NCI-H2196 treated with DMSO at 0.1 percent for 48 hours (cell line): Measurements from ENCODE around the gene LYZL6.

Source experiments
- DNase-seq: peaks from one replicate; lab custom pipeline; 2025; ENCODE audit not compliant: unreplicated experiment; lab: John Stamatoyannopoulos, UW

LYZL6 gene, protein sequence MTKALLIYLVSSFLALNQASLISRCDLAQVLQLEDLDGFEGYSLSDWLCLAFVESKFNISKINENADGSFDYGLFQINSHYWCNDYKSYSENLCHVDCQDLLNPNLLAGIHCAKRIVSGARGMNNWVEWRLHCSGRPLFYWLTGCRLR

DNA sequence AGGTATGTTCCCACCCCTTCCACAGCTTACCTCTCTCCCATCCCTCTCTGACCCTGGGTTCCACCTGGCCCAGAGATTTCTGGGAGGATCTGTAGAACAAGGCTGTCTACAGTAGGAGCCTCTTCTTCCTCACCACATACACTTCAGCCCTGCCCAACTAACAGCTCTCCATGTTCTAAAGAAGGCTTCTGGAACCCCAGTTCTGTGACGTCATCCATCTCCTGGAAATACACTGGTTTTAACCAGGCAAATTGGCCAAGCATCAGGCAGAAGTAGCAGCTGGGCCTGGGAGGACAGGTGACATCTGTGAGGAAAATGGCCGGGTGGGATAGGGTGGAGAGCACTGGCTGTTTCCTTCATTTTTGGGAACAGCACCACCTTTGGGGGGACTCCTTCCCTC, at the start of gene LYZL6:
Gene LYZL6 (minus strand): TSS at position 177 of the 400 bp plus-strand sequence. CDS start 4,357 bp downstream, outside the sequence.
- no peak for DNase-seq

DNA sequence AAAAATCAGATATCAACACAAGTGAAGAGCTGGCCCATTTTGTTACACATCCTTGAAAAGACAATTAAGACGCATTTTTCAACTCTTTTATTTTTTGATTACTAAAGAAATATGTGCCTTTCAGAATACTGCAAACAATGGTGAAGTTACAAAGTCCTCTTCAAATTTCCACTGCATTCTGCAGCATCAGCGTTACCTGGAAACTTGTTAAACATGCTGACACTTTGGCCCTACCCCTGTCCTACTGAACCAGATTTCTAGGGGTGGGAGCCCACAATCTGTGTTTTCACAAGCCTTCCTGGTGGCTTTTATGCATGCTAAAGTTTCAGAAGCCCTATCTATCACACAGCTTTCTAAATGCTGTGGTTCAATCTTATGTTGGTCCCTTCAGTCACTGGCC, 47.6 kb upstream of the LYZL6 start:
- DNase-seq, result no peak

DNA sequence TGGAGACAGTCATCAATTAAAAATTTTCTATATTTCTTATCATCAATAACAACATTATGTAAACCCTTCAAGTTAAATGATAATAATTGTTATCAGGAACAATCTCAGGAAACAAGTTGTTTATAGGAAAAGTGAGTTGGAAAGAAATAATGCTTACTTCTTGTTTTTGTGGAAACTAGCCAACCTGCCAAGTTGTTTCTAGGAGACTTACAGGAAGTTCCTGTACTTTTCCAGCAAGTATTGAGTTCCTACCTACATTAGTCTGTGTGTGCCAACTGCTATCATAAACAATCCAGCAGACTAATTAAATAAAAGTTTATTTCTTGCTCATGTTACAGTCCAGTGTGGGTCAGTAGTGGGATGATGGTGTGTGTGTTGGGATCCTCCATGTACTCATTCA, 44.7 kb upstream of the LYZL6 start:
- DNase-seq, result no peak

DNA sequence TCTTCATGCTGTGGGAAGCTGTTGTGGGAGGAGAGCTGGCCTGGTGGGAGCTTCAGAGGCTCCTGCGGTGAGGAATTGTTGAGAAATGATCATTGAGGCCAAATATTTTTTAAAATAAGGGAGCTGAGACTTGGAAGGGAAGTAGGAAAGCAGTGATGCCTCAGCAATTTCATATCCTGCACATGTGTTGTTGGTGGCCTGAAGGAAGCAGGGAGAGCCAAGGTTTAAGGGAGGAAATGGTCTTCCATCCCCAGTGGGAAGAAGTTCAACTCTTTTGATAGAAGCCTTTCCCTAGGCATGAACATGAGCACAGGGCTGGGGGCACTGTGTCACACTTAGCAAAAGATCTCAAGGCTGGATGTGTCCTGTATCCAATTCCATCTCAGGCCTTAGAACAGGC, 43.1 kb upstream of the LYZL6 start, which contains the start of gene CCL14:
Gene CCL14 (minus strand): TSS at position 87 of the 400 bp plus-strand sequence. CDS start 80 bp downstream, at position 7.
- DNase-seq, result no peak

DNA sequence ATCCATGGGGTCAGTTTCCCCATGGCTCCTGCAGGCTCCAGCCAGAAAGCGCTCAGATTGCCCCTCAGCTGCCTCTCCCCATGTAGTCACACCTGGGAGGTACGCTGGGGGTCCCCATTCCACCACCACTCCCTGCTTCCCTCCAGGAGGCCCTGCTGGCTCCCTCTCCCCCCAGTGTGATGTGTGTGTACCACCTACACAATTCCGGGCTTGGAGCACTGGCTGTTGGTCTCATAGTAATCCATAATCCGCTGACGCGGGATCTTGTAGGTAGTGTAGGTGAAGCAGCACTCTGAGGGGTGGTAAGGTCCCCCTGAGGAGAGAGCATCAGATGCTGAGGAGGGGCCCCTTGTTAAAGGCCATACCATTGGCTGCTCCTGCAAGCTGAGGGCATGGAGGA, 40.6 kb upstream of the LYZL6 start:
- no peak for DNase-seq

DNA sequence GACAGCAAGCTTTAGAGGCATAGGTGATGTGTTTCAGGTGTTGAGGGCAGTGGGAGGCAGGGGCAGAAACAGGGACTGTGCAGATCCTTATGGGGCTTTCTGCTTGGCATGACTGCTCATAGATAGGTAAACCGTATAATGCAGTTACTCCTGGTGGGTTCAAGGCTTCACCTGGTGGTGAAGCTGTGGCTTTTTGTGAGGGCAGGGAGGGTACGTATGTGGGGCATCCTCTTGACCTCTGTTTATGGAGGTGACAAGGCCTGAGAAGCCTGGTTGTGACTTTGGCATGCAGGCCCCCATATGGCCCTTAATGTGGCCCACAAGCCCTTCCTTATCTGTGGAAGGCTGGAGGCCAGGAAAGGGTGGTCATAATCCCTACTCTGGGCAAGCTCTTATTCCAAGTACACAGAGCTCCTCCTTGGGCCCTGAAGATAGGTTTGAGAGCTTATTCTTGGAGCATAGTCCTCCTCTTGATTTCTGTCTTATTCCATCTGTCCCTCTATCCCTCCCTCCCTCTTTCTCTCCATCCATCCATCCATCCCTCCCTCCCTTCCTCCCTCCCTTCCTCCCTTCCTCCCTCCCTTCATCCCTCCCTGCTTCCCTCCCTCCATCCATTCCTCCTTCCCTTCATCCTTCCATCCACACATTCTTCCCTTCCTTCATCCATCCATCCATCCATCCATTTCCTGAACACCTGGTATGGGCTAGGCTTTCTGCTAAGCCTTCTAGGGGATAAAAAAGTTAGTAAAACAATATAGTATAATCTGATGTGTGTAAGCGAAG, 39.1 kb upstream of the LYZL6 start:
- no peak for DNase-seq

DNA sequence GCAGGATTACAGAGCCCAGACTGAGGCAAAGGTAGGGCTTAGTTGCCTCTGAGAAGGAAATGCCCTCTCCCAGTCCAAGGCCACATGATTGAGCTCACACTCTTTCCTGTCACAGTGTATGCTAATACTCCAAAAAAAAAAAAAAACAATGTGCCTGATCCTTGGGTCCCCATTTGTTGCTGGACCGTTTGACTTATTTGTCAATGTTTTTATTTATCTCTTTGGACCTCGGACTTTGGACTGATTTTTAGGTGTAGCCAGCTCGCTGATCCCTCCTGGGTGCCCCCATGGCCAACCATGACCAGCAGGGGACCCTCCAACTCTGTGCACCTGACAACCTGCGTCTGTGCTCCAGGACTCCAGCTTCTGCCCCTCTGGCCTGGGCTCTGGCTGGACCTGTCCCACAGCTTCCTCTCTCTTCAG, 38.4 kb upstream of the LYZL6 start:
- no peak for DNase-seq

DNA sequence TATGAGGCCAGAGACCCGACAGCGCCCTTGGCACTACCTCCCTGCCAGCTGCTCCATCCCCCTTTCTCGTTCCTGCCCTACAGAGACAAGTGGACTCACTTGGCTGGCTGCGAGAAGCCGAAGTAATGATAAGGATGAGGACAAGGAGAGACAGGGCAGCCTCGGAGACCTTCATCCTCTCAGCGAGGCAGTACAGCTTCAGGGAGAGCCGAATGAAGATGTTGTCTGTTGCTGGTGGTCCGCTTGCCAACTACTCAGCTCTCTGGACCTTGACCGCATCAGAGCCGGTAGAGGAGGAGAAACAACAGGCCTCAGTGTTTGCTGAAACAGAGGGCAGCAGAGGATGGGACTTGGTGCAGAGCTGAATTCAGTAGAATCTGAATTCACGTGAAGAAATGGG, 37.7 kb upstream of the LYZL6 start, which contains the start of gene CCL16:
Gene CCL16 (minus strand): TSS at position 252 of the 400 bp plus-strand sequence. CDS start 77 bp downstream, at position 175.
- no peak for DNase-seq

DNA sequence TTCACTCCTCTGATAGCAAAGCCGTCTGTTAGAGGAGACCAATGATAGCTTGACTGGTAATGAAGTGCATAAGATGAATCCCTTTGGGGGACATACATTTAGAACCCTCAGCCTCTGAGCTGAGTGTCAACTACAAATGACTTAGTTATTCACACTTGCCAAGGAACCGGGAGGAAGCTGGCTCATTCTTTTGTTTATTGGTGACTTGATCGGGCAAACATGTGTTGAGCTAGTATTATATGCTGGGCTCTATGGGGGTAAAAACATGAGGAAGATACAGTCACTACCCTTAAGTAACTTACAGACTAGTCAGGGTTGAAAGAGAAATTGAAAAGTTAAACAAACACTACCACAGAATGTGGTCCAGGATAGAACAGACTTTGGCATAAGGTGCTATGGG, 34.8 kb upstream of the LYZL6 start:
- no peak for DNase-seq

DNA sequence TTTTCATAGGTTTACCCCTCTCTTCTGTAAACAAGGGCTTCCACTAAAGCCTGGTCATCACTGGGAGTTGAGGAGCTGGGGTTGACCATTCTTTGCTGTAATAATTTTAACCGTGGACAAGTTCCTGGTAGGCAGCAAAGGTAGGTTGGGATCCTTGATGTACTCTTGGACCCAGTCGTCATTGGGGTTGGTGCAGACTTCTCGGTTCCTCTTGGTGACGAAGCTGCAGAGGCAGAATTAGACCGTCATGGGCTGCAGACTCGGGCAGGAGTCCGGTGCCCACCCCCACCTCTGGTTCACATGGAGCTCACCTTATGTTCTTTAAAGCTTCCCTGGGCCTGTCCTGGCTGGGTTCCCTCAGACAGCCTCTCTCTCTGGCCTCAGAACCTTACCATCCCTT, 34.0 kb upstream of the LYZL6 start:
- DNase-seq, result no peak

DNA sequence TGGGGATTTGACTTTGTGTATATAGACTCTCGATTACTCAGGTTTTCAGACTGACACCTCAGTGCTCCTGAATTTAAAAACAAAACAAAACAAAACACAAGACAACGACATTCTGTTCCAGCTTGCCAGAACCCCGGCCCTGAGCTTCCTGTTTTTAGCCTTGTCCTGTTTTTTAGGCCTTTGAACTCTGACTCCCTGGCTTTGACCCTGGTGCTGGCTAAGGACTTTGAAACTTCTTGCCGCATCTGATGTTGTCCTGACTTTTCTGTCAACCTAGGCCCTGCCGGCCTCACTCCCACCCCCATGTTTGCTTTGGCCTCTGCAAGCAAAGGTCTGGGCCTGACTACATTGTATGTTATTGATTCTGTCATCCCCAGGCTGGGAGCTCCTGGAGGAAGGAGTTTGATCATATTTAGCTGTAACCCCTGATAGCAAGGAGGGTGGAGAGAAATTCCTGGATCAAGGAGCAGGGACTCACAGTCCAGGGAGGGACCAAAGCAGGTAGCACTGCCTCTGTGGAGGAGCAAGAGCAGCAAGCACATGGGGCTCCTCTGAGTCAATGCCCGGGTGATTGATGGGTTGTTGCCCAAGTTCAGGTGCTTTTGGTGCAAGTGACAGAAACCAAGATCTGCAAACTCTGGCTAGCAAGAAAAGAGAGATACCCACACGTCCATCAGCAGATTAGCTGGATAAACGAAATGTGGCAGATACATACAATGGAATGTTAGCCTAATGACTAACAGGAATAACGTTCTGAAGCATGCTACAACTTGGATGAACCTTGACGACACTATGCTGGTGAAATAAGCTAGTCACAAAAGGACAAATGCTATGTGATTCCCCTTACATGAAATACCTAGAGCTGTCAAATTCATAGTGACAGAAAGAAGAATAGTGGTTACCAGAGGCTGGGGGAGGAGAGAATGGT, 30.1 kb upstream of the LYZL6 start:
- no peak for DNase-seq

DNA sequence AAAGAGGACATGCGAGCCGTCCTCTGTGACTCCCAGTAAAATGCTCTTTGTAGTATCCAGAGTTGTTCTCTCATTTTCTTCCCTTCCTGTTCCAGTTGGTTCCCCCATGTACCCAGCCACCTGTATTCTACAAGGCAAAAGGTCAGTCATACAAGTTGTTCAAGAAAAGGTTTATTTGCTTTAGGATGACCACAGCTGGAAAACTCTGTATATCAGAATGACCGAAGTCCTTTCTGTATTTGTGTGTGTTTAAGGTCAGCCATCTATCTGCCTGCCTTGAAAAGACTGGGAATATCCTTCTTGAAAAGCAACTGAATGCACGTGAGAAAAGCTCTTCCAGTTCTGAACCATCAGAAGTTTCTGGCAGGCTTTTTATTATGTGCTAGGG, 29.4 kb upstream of the LYZL6 start:
- no peak for DNase-seq

DNA sequence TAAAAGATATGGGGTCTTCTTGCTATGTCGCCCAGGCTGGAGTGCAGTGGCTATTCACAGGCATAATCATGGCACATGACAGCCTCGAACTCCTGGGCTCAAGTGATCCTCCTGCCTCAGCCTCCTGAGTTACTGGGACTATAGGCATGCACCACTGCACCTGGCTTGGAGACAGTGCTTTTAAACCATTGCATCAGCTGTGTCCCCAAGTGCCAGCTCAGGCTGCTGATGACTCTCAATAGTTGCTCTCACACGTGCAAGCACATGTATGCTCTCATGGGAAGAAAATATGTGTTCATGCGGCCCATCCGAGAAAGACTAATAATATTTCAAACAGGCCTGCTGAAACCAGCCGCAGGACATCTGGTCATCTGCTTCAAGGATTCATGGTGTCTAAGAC, 29.0 kb upstream of the LYZL6 start:
- DNase-seq, result no peak

DNA sequence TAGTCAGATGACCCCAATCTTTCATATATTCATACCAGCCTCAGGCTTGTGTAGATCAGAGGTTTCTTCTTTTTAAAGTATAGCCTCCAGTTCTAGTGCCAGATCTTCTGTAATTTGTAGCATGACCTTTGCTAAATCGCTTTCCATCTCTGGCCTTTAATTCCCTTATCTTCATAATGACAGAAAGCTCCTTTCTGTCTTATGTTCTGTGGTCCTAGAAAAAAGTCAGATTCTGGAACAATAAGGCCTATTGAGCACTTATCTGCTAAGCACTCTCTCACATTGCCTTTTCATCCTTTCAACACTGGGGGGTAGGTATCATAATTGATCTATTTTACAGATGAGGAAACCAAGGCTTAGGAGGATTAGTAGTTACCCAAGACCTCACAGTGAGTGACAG, 28.6 kb upstream of the LYZL6 start:
- DNase-seq, result no peak

DNA sequence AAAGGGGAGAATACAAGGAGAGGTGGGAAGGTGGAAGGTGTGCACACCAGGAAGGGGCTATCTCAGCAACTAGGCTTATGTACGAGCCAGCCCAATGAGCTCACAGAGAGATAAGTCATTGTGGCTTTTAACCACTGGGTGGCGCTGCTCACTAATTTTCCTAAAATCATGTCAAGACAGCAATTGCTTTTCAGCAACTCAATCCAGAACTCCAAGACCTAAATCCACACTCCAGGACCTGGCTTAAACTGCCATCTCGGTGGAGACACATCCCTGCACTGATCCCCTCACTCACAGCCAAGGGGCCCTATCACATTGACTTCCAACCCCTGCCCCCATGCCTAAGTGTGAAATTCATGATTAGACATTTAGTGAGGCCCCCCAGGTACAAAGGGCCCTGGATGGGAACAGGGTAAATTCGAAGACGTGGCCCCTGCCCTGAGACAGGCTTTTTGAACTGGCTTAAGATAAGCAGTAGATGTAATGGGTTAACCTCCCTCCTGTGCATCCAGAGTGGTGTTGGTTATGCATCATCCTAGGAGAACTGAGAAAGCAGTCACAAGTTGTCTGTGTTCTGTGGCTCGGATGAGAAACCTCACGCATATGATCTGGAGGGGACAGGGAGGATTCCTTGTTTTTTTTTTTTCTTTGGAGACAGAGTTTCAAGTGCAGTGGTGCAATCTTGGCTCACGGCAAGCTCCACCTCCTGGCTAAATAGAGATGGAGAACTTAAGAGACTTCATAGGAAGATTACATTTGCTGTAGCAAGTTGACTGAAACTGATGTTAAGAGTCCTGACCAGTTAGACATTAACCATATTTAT, 26.3 kb upstream of the LYZL6 start:
- peak; percentile 13 for DNase-seq

DNA sequence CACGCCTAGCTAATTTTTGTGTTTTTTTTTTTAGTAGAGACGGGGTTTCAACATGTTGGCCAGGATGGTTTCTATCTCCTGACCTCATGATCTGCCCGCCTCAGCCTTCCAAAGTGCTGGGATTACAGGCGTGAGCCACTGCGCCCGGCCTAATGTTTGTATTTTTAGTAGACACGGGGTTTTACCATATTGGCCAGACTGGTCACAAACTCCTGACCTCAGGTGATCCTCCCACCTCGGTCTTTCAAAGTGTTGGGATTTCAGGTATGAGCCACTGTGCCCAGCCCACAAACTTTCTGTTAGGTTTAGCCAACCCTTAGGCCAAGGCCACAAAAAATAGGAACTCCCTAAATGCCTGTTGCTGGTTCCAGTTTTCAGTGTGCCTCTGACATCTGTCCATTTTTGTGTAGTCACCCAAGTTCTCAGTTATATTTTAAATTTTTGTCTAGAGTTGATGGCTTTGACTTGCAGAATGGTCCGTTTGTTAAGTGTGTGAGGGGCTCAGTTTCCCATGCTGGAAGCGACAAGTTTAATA, 25.1 kb upstream of the LYZL6 start:
- no peak for DNase-seq

DNA sequence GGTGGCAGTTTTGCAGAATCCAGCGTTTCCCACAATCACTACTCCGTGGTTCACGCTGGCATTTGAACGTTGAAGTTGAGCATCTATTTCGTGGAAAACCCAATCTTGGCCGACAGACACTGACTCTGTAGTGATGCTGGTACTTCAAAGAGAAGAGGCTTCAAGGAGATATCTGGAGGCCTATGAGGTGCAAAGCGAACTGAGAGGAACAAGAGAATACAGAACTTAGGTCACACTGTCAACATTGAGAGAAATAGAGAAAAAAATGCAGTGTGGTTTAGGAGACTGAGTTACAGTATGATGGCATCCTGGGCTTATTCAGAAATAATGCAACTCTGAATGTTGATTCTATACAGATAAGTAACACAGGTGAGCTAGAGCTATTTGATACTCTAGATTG, 21.8 kb upstream of the LYZL6 start:
- DNase-seq, result no peak

DNA sequence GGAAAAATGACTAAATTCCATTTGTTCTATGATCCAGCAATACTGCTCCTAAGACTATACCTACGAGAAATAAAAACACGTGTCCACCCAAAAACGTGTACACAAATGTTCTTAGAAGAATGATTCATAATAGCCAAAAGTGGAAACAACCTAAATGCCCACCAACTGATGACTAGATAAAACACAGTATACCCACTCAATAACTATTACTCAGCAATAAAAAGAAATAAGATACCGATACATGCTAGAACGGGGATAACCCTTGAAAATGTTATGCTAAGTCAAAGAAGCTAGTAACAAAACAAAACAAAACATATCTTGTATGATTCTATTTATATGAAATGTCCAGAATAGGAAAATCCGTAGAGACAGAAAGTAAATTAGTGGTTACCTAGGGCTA, 20.1 kb upstream of the LYZL6 start:
- DNase-seq, result no peak

DNA sequence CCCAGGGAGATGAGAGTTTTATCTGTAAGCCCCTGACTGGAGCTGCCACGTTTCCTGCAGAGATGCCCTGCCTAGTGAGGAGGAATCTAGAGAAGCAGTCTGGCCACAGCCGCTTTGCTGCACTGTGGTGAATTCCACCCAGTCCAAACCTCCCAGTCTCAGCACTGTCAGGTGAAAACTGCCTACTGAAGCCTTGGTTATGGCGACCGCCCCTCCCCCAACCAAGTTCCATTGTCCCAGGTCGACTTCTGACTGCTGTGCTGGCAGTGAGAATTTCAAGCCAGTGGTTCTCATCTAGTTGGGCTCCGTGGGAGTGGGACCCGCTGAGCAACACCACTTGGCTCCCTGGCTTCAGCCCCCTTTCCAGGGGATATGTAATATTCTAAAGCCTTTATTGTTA, 10.2 kb upstream of the LYZL6 start:
- DNase-seq, result no peak

DNA sequence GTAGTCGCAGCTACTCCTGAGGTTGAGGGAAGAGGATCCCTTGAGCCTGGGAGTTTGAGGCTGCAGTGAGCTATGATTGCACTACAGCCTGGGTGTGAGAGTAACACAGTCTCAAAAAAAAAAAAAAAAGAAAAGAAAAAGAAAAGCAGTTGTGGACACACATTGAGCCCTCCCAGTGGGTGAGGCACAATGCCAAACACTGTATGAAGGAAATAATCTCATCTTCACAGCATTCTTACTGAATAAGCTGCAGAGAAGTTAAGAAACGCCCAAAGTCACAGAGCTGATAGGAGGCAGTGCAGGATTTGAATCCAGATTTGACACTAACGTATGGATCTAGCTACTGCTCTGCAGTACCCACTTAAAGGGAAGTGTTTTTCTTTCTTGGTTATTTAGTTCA, 5.9 kb upstream of the LYZL6 start:
- no peak for DNase-seq
